Measurements from ENCODE around the gene FSIP1.

GRCh38 chr15:39646425-39646824 lies 136.2 kb downstream of the FSIP1 start:
- TF ChIP-seq DMBX1 (CRISPR knock-in tag; IDR thresholded peaks at IDR 0.05; ENCODE audit: borderline replicate concordance) = no peak
- TF ChIP-seq EZH2 (IDR thresholded peaks at IDR 0.05; ENCODE audit: borderline replicate concordance, low read depth, low read length) = no peak
- TF ChIP-seq HIVEP1 (CRISPR knock-in tag; IDR thresholded peaks at IDR 0.05) = no peak
- no peak for TF ChIP-seq PHF8 (IDR thresholded peaks at IDR 0.05; ENCODE audit: borderline replicate concordance, low read length)
- TF ChIP-seq ZNF707 (CRISPR knock-in tag; conservative IDR thresholded peaks at IDR 0.05) = no peak
- TF ChIP-seq RNF2 (IDR thresholded peaks at IDR 0.05) = no peak
- TF ChIP-seq ETV6 (IDR thresholded peaks at IDR 0.05; ENCODE audit: borderline replicate concordance in 1 of 2, low read depth in 2 of 2, low read length in 1 of 2) = no peak
- no peak for TF ChIP-seq ETV6 (CRISPR knock-in tag; IDR thresholded peaks at IDR 0.05; ENCODE audit: borderline replicate concordance)
- TF ChIP-seq, protein P1, sequence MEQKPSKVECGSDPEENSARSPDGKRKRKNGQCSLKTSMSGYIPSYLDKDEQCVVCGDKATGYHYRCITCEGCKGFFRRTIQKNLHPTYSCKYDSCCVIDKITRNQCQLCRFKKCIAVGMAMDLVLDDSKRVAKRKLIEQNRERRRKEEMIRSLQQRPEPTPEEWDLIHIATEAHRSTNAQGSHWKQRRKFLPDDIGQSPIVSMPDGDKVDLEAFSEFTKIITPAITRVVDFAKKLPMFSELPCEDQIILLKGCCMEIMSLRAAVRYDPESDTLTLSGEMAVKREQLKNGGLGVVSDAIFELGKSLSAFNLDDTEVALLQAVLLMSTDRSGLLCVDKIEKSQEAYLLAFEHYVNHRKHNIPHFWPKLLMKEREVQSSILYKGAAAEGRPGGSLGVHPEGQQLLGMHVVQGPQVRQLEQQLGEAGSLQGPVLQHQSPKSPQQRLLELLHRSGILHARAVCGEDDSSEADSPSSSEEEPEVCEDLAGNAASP (IDR thresholded peaks at IDR 0.05) = no peak
- TF ChIP-seq CXXC5 (CRISPR knock-in tag; IDR thresholded peaks at IDR 0.05) = no peak
- TF ChIP-seq CTCF (IDR thresholded peaks at IDR 0.05 in 2 of 3, conservative IDR thresholded peaks at IDR 0.05 in 1 of 3; ENCODE audit: insufficient read depth in 2 of 3, low read depth in 1 of 3, low read length in 3 of 3) = no peak
- TF ChIP-seq, protein P2, sequence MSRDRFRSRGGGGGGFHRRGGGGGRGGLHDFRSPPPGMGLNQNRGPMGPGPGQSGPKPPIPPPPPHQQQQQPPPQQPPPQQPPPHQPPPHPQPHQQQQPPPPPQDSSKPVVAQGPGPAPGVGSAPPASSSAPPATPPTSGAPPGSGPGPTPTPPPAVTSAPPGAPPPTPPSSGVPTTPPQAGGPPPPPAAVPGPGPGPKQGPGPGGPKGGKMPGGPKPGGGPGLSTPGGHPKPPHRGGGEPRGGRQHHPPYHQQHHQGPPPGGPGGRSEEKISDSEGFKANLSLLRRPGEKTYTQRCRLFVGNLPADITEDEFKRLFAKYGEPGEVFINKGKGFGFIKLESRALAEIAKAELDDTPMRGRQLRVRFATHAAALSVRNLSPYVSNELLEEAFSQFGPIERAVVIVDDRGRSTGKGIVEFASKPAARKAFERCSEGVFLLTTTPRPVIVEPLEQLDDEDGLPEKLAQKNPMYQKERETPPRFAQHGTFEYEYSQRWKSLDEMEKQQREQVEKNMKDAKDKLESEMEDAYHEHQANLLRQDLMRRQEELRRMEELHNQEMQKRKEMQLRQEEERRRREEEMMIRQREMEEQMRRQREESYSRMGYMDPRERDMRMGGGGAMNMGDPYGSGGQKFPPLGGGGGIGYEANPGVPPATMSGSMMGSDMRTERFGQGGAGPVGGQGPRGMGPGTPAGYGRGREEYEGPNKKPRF (IDR thresholded peaks at IDR 0.05; ENCODE audit: low read depth, low read length) = no peak
- TF ChIP-seq POLR2AphosphoS5 (IDR thresholded peaks at IDR 0.05; ENCODE audit: control insufficient read depth, insufficient read depth, low read depth, low read length) = no peak

Data from K562 (cell line).